Transverse colon (tissue), 3 donors: ENCODE results near the gene PRRT1.

Source experiments
- EP300 ChIP-seq: sonication (generic); formaldehyde crosslinking; IDR thresholded peaks from one replicate; pipeline ENCODE4 v1.6.1; 2017; ENCODE audit warnings: antibody characterized with exemption, low read depth
- TF ChIP-seq, protein P1 (sequence below), 5 experiments: fragments of 200-600 bp in 3 of 5; fragments of 450-650 bp in 2 of 5; sonication (generic) in 3 of 5; IDR thresholded peaks; 1 replicate in 2 of 5; 2 replicates in 3 of 5; pipeline ENCODE4 v1.5.1; 2016 to 2017; ENCODE audit warnings: antibody characterized with exemption in 5 of 5, inconsistent platforms in 3 of 5, mild to moderate bottlenecking in 2 of 5, moderate library complexity in 1 of 5

- TF ChIP-seq, protein P1, sequence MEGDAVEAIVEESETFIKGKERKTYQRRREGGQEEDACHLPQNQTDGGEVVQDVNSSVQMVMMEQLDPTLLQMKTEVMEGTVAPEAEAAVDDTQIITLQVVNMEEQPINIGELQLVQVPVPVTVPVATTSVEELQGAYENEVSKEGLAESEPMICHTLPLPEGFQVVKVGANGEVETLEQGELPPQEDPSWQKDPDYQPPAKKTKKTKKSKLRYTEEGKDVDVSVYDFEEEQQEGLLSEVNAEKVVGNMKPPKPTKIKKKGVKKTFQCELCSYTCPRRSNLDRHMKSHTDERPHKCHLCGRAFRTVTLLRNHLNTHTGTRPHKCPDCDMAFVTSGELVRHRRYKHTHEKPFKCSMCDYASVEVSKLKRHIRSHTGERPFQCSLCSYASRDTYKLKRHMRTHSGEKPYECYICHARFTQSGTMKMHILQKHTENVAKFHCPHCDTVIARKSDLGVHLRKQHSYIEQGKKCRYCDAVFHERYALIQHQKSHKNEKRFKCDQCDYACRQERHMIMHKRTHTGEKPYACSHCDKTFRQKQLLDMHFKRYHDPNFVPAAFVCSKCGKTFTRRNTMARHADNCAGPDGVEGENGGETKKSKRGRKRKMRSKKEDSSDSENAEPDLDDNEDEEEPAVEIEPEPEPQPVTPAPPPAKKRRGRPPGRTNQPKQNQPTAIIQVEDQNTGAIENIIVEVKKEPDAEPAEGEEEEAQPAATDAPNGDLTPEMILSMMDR (IDR thresholded peaks at IDR 0.05), result no peak
- no peak for TF ChIP-seq EP300
Measured at GRCh38 chr6:32128751-32129296, 22.9 kb downstream of the PRRT1 start.
